Gastrocnemius medialis (tissue), 4 donors: ENCODE measurements around the gene SPIN3.

Experiments
- POLR2A ChIP-seq, 2 donors: fragments of 450-650 bp; IDR thresholded peaks; one replicate each; pipeline ENCODE4 v1.6.1; 2017; ENCODE audit warnings: antibody characterized with exemption in 2 of 2, mild to moderate bottlenecking in 2 of 2, moderate library complexity in 2 of 2
- TF ChIP-seq, protein P1 (sequence below), 5 experiments: fragments of 450-650 bp in 3 of 5; fragments of 200-600 bp in 2 of 5; sonication (generic) in 2 of 5; IDR thresholded peaks in 4 of 5; conservative IDR thresholded peaks in 1 of 5; 1 replicate in 4 of 5; 2 replicates in 1 of 5; pipeline ENCODE4 v1.5.1; 2016 to 2019; ENCODE audit warnings: antibody characterized with exemption in 5 of 5, mild to moderate bottlenecking in 3 of 5, moderate library complexity in 3 of 5

DNA sequence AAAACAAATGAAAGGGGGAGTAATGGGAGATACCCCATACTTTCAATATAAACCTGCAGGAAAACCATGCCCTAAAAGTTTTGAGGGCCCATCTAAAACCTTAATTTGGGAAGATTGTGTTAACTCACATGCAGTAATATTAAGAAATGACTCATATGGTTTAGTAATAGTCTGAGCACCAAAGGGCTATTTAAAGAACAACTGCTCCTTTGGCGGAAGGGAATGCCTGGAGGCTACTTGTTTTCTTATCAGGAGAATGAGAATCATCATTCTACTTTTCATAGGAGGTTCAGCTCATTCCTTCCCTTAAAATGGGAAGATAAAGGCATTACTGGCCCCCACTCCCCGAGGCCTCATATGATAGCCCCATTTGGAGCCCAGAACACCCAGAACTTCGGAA lies 47.6 kb downstream of the SPIN3 start:
- TF ChIP-seq, protein P1, sequence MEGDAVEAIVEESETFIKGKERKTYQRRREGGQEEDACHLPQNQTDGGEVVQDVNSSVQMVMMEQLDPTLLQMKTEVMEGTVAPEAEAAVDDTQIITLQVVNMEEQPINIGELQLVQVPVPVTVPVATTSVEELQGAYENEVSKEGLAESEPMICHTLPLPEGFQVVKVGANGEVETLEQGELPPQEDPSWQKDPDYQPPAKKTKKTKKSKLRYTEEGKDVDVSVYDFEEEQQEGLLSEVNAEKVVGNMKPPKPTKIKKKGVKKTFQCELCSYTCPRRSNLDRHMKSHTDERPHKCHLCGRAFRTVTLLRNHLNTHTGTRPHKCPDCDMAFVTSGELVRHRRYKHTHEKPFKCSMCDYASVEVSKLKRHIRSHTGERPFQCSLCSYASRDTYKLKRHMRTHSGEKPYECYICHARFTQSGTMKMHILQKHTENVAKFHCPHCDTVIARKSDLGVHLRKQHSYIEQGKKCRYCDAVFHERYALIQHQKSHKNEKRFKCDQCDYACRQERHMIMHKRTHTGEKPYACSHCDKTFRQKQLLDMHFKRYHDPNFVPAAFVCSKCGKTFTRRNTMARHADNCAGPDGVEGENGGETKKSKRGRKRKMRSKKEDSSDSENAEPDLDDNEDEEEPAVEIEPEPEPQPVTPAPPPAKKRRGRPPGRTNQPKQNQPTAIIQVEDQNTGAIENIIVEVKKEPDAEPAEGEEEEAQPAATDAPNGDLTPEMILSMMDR (IDR thresholded peaks at IDR 0.05 in 4 of 5, conservative IDR thresholded peaks at IDR 0.05 in 1 of 5) = no peak
- no peak for TF ChIP-seq POLR2A (IDR thresholded peaks at IDR 0.05)
